Sigmoid colon (tissue), 4 donors: ENCODE measurements around the gene WDHD1.

Experiments used
- EP300 ChIP-seq, 4 donors: sonication (generic); formaldehyde crosslinking; IDR thresholded peaks; one replicate each; pipeline ENCODE4 v1.6.1; 2017; ENCODE audit warnings: antibody characterized with exemption in 4 of 4
- POLR2A ChIP-seq, 2 donors: fragments of 450-650 bp; IDR thresholded peaks; one replicate each; pipeline ENCODE4 v1.6.1; 2016; ENCODE audit warnings: antibody characterized with exemption in 2 of 2, mild to moderate bottlenecking in 2 of 2, moderate library complexity in 2 of 2
- POLR2AphosphoS5 ChIP-seq, 4 donors: sonication (generic); formaldehyde crosslinking; IDR thresholded peaks; one replicate each; pipeline ENCODE4 v1.6.1; 2017; ENCODE audit warnings: antibody characterized with exemption in 4 of 4
- TF ChIP-seq, protein P1 (sequence below), 4 experiments: fragments of 450-650 bp in 3 of 4; fragments of 200-600 bp in 1 of 4; IDR thresholded peaks; one replicate each; pipeline ENCODE4 v1.5.1; 2016 to 2019; ENCODE audit warnings: antibody characterized with exemption in 4 of 4, mild to moderate bottlenecking in 3 of 4, moderate library complexity in 2 of 4

DNA sequence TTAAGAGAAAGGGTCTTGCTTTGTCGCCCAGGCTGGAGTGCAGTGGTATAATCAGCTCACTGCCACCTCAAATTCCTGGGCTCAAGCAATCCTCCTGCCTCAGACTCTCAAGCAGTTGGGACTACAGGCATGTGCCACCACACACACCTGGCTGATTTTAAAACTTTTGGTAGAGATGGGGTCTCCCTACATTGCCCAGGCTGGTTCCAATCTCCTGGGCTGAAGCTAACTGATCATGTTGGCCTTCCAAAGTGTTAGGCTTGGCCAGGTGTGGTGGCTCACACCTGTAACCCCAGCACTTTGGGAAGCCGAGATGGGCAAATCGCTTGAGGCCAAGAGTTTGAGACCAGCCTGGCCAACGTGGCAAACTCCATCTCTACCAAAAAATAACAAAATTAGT is 80.4 kb downstream of the WDHD1 start:
- TF ChIP-seq POLR2AphosphoS5 (IDR thresholded peaks at IDR 0.05), result no peak
- TF ChIP-seq, protein P1, sequence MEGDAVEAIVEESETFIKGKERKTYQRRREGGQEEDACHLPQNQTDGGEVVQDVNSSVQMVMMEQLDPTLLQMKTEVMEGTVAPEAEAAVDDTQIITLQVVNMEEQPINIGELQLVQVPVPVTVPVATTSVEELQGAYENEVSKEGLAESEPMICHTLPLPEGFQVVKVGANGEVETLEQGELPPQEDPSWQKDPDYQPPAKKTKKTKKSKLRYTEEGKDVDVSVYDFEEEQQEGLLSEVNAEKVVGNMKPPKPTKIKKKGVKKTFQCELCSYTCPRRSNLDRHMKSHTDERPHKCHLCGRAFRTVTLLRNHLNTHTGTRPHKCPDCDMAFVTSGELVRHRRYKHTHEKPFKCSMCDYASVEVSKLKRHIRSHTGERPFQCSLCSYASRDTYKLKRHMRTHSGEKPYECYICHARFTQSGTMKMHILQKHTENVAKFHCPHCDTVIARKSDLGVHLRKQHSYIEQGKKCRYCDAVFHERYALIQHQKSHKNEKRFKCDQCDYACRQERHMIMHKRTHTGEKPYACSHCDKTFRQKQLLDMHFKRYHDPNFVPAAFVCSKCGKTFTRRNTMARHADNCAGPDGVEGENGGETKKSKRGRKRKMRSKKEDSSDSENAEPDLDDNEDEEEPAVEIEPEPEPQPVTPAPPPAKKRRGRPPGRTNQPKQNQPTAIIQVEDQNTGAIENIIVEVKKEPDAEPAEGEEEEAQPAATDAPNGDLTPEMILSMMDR (IDR thresholded peaks at IDR 0.05), result no peak
- TF ChIP-seq EP300 (IDR thresholded peaks at IDR 0.05), result no peak
- TF ChIP-seq POLR2A (IDR thresholded peaks at IDR 0.05), result no peak
